Measurements from ENCODE around the gene EPB41L5. TPM values are rescaled to one million over a fixed set of nuclear protein-coding genes. Genes with fewer than 3 reads are reported as not detected.

The EPB41L5 gene
- total and polyA plus RNA-seq, 2 donors (not counting 3 experiments of a cell fraction or from before 2014, with no cell fraction given), result 8.4 to 13.6 TPM

- BruUV-seq (replicated peaks), result no TSS peak
- dilution Hi-C loops (cut with MboI; ENCODE audit: extremely low pct_ligation_motif_present, low sequenced_read_pairs), result no loop called here
- intact Hi-C loops (cut with micrococcal nuclease), result no loop called here
- Histone ChIP-seq H3K79me2 (ENCODE audit: control insufficient read depth, insufficient read depth, low read length) (no peaks in the 10 kb centered on the region), H3K4me1 (ENCODE audit: control insufficient read depth, extremely low read depth, insufficient read depth, low read length) (no peaks in the 10 kb centered on the region), H3K4me2 (ENCODE audit: insufficient read depth, low read length) (no peak overlapping the region), H3K27me3 (ENCODE audit: control insufficient read depth in 2 of 2, insufficient read depth in 2 of 2, low read length in 2 of 2) (no peaks in the 10 kb centered on the region), H3K9me1 (replicated peaks; ENCODE audit: control insufficient read depth, extremely low read depth, insufficient read depth, low read length) (no peaks in the 10 kb centered on the region), H3K4me3 (replicated peaks in 1 of 3; ENCODE audit: insufficient read depth in 1 of 3, low read depth in 1 of 3, low read length in 3 of 3) (no peak overlapping the region), H3K9ac (replicated peaks; ENCODE audit: extremely low read depth, insufficient read depth, low read length) (no peak overlapping the region), H3K9me3 (replicated peaks; ENCODE audit: control insufficient read depth, insufficient read depth, low read length) (no peaks in the 10 kb centered on the region), H4K20me1 (replicated peaks; ENCODE audit: control insufficient read depth, extremely low read depth, insufficient read depth, low read length) (no peaks in the 10 kb centered on the region), H3K36me3 (ENCODE audit: control insufficient read depth in 2 of 2, extremely low read depth in 1 of 2, insufficient read depth in 2 of 2, low read length in 2 of 2) (no peaks in the 10 kb centered on the region), H2AFZ (ENCODE audit: low read depth, low read length) (no peak overlapping the region), H3K27ac (ENCODE audit: insufficient read depth, low read depth, low read length) (no peak overlapping the region)
- FAIRE-seq (no peak), DNase-seq (ENCODE audit: low read depth, low spot score) (no peak)
- CTCF ChIA-PET, result no interaction called here
- POLR2A ChIA-PET, result no interaction called here
- TF ChIP-seq CTCF (IDR thresholded peaks at IDR 0.05; ENCODE audit: extremely low read depth in 1 of 2, insufficient read depth in 1 of 2, low read depth in 1 of 2, low read length in 2 of 2), result no peak
- no peak for TF ChIP-seq JUN (IDR thresholded peaks at IDR 0.05; ENCODE audit: borderline replicate concordance, insufficient read depth, insufficient read length, low read depth)
- no peak for TF ChIP-seq GATA2 (IDR thresholded peaks at IDR 0.05; ENCODE audit: insufficient read depth, insufficient read length, low read depth, low read length)
- TF ChIP-seq FOS (IDR thresholded peaks at IDR 0.05; ENCODE audit: borderline replicate concordance, insufficient read depth, low read length), result no peak
- no peak for TF ChIP-seq MYC (IDR thresholded peaks at IDR 0.05; ENCODE audit: low read depth, low read length)
- no peak for TF ChIP-seq POLR2A (IDR thresholded peaks at IDR 0.05; ENCODE audit: low read depth, low read length)
- TF ChIP-seq EZH2 (IDR thresholded peaks at IDR 0.05; ENCODE audit: borderline replicate concordance, low read depth, low read length, severe bottlenecking), result no peak
- TF ChIP-seq POLR2AphosphoS5 (IDR thresholded peaks at IDR 0.05; ENCODE audit: insufficient read depth, low read depth, low read length), result no peak
- TF ChIP-seq MAX (IDR thresholded peaks at IDR 0.05; ENCODE audit: insufficient read depth, insufficient read length), result no peak
These were observed 15.9 kb downstream of the EPB41L5 start for GRCh38 chr2:120028795-120029194.
